KBM-7 (cell line): Measurements from ENCODE around the gene NRP1.
"Not testable (repeated sequence)": the region's sequence is repeated elsewhere in the genome, so short reads cannot be mapped to it uniquely, and the experiment has no call there.

ENCODE experiments used
- DNase-seq: peaks from one replicate; pipeline ENCODE4 v3.0.0-alpha.2; 2015
- in situ Hi-C: fragments of 300-500 bp; cut with MboI; formaldehyde crosslinking; loops from 2 replicates; pipeline ENCODE4 v1.14.3; 2020; ENCODE audit warnings: low sequenced_read_pairs, low pct_unique_long_range_greater_than_20kb, mixed read lengths

Gene NRP1

GRCh38 chr10:33303988-33304387, 30.5 kb downstream of the NRP1 start:
- no peak for DNase-seq
- in situ Hi-C loops = no loop called here

- in situ Hi-C loops = no loop called here
- peak; percentile 39 for DNase-seq
Observed at GRCh38 chr10:33302208-33302829, 32.1 kb downstream of the NRP1 start.

GRCh38 chr10:33301097-33301789, 33.2 kb downstream of the NRP1 start:
- no peak for DNase-seq
- in situ Hi-C loops = no loop called here

GRCh38 chr10:33300544-33300943, 33.9 kb downstream of the NRP1 start:
- in situ Hi-C loops, DNase-seq: not testable (repeated sequence)

- in situ Hi-C loops = no loop called here
Observed at GRCh38 chr10:33298893-33299292, 35.6 kb downstream of the NRP1 start.

GRCh38 chr10:33298110-33298509, 36.4 kb downstream of the NRP1 start:
- in situ Hi-C loops = no loop called here
- no peak for DNase-seq

More at GRCh38 chr10:33298893-33299292, 35.6 kb downstream of the NRP1 start:
- no peak for DNase-seq

- in situ Hi-C loops = no loop called here
- no peak for DNase-seq
Observed at GRCh38 chr10:33295851-33296250, 38.6 kb downstream of the NRP1 start.

- DNase-seq = no peak
- in situ Hi-C loops = no loop called here
Observed at GRCh38 chr10:33293531-33294170, 40.8 kb downstream of the NRP1 start.

- in situ Hi-C loops = no loop called here
- DNase-seq = no peak
Observed at GRCh38 chr10:33293076-33293475, 41.4 kb downstream of the NRP1 start.

GRCh38 chr10:33291053-33291592, 43.3 kb downstream of the NRP1 start:
- in situ Hi-C loops = no loop called here
- DNase-seq = no peak

- no peak for DNase-seq
- in situ Hi-C loops = no loop called here
Observed at GRCh38 chr10:33290321-33291052, 44.0 kb downstream of the NRP1 start.

- no peak for DNase-seq
- in situ Hi-C loops = no loop called here
Observed at GRCh38 chr10:33289776-33290175, 44.7 kb downstream of the NRP1 start.

GRCh38 chr10:33288127-33288526, 46.3 kb downstream of the NRP1 start:
- no peak for DNase-seq
- in situ Hi-C loops = no loop called here

GRCh38 chr10:33287112-33287511, 47.4 kb downstream of the NRP1 start:
- in situ Hi-C loops = no loop called here
- no peak for DNase-seq

- in situ Hi-C loops = no loop called here
- no peak for DNase-seq
Observed at GRCh38 chr10:33286157-33286934, 48.1 kb downstream of the NRP1 start.

- in situ Hi-C loops = no loop called here
Observed at GRCh38 chr10:33284945-33285344, 49.5 kb downstream of the NRP1 start.

GRCh38 chr10:33279811-33280602, 54.5 kb downstream of the NRP1 start:
- in situ Hi-C loops = no loop called here
- no peak for DNase-seq

More at GRCh38 chr10:33284945-33285344, 49.5 kb downstream of the NRP1 start:
- DNase-seq = no peak

GRCh38 chr10:33279276-33279675, 55.2 kb downstream of the NRP1 start:
- in situ Hi-C loops = no loop called here
- no peak for DNase-seq
